IMR-90 (cell line): ENCODE results near the gene ZKSCAN4. TPM values are rescaled to one million over a fixed set of nuclear protein-coding genes. Genes with fewer than 3 reads are reported as not detected.
A peak's percentile ranks its signal among the peaks of the same experiment; 100 is the strongest.

ENCODE experiments used
- ATAC-seq: fragments of 200-7000 bp; cut with Tn5 transposase; 2 replicates; pipeline ENCODE4 v1.9.1; 2020; ENCODE audit warnings: low read depth, mild to moderate bottlenecking, moderate library complexity
- BruUV-seq: library from RNA; stranded (reverse); fragments of 400-500 nt; replicated peaks from 2 replicates; lab custom pipeline; 2021; lab: Mats Ljungman, UMichigan
- CTCF ChIA-PET: fragments of 300-600 bp; formaldehyde crosslinking; extraction: SDS; loops from one replicate; lab custom pipeline; 2021; ENCODE audit warnings: antibody characterized with exemption; lab: Yijun Ruan, JAX
- POLR2A ChIA-PET: fragments of 300-600 bp; sonication (Branson Sonifier 250); formaldehyde crosslinking; loops from one replicate; lab custom pipeline; 2022; ENCODE audit warnings: antibody characterized with exemption; ENCODE audit not compliant: unreplicated experiment; lab: Charles Lee
- DNase-seq: peaks from one replicate; pipeline ENCODE4 v3.0.0; 2013
- H2AFZ ChIP-seq: replicated peaks from 2 replicates; pipeline ENCODE3; 2013; ENCODE audit warnings: low read length, mild to moderate bottlenecking; ENCODE audit not compliant: poor library complexity
- H2AK5ac ChIP-seq: 2 replicates; pipeline ENCODE4 v1.6.1; 2013; ENCODE audit warnings: low read depth, low read length, inconsistent platforms
- H2AK9ac ChIP-seq: replicated peaks from 2 replicates; pipeline ENCODE3; 2013; ENCODE audit warnings: mild to moderate bottlenecking, low read depth, low read length, moderate library complexity; ENCODE audit not compliant: poor library complexity
- H2BK120ac ChIP-seq: 2 replicates; pipeline ENCODE4 v1.6.1; 2013; ENCODE audit warnings: low read depth, low read length, inconsistent platforms
- H2BK15ac ChIP-seq: 3 replicates; pipeline ENCODE4 v1.6.1; 2013; ENCODE audit warnings: low read depth, low read length, inconsistent platforms
- H2BK20ac ChIP-seq: 2 replicates; pipeline ENCODE4 v1.6.1; 2013; ENCODE audit warnings: low read depth, mild to moderate bottlenecking, inconsistent platforms, low read length, moderate library complexity
- H2BK5ac ChIP-seq: 2 replicates; pipeline ENCODE4 v1.6.1; 2013; ENCODE audit warnings: mild to moderate bottlenecking, low read depth, low read length, inconsistent platforms; ENCODE audit not compliant: poor library complexity, severe bottlenecking
- H3K14ac ChIP-seq: replicated peaks from 2 replicates; pipeline ENCODE4 v1.6.1; 2013; ENCODE audit warnings: low read depth, low read length, inconsistent platforms
- H3K18ac ChIP-seq: 2 replicates; pipeline ENCODE4 v1.6.1; 2013; ENCODE audit warnings: low read depth, low read length, control low read depth
- H3K23ac ChIP-seq: 2 replicates; pipeline ENCODE4 v1.6.1; 2013; ENCODE audit warnings: low read depth, low read length, inconsistent platforms
- H3K27ac ChIP-seq: 2 replicates; pipeline ENCODE4 v1.5.1; 2013; ENCODE audit warnings: mild to moderate bottlenecking, control low read depth, low read length; ENCODE audit not compliant: insufficient read depth
- H3K27me3 ChIP-seq: 2 replicates; pipeline ENCODE4 v1.6.1; 2013; ENCODE audit warnings: low read length; ENCODE audit not compliant: control insufficient read depth, insufficient read depth
- H3K36me3 ChIP-seq: 2 replicates; pipeline ENCODE4 v1.6.1; 2013; ENCODE audit warnings: low read length, mixed read lengths; ENCODE audit not compliant: control insufficient read depth, insufficient read depth
- H3K4ac ChIP-seq: 2 replicates; pipeline ENCODE4 v1.6.1; 2013; ENCODE audit warnings: low read depth, low read length, inconsistent platforms
- H3K4me1 ChIP-seq: 2 replicates; pipeline ENCODE4 v1.6.1; 2013; ENCODE audit warnings: low read length, mixed read lengths; ENCODE audit not compliant: control insufficient read depth, insufficient read depth
- H3K4me2 ChIP-seq: 2 replicates; pipeline ENCODE4 v1.6.1; 2013; ENCODE audit warnings: low read depth, mild to moderate bottlenecking, control low read depth, low read length, moderate library complexity
- H3K4me3 ChIP-seq: 2 replicates; pipeline ENCODE4 v1.5.1; 2013; ENCODE audit warnings: low read depth, mild to moderate bottlenecking, control low read depth, low read length, moderate library complexity; ENCODE audit not compliant: insufficient read depth
- H3K56ac ChIP-seq: 2 replicates; pipeline ENCODE4 v1.6.1; 2013; ENCODE audit warnings: low read length, inconsistent platforms; ENCODE audit not compliant: insufficient read depth; ENCODE audit errors: extremely low read depth
- H3K79me1 ChIP-seq, 2 experiments: 2 replicates each; pipeline ENCODE4 v1.6.1; 2013; ENCODE audit warnings: low read length in 2 of 2, inconsistent platforms in 1 of 2, low read depth in 1 of 2
- H3K9ac ChIP-seq: 2 replicates; pipeline ENCODE4 v1.6.1; 2013; ENCODE audit warnings: low read depth, low read length, control low read depth
- H3K9me1 ChIP-seq: 2 replicates; pipeline ENCODE4 v1.6.1; 2013; ENCODE audit warnings: low read length, inconsistent platforms; ENCODE audit not compliant: insufficient read depth
- H3K9me3 ChIP-seq: 2 replicates; pipeline ENCODE4 v1.6.1; 2013; ENCODE audit warnings: low read length; ENCODE audit not compliant: control insufficient read depth, insufficient read depth
- H4K20me1 ChIP-seq: 2 replicates; pipeline ENCODE4 v1.6.1; 2013; ENCODE audit warnings: low read length, inconsistent platforms; ENCODE audit not compliant: insufficient read depth
- H4K5ac ChIP-seq: 2 replicates; pipeline ENCODE4 v1.6.1; 2013; ENCODE audit warnings: mild to moderate bottlenecking, low read depth, low read length, control low read depth
- H4K8ac ChIP-seq, 2 experiments: 2 replicates each; pipeline ENCODE4 v1.6.1; 2013; ENCODE audit warnings: low read depth in 2 of 2, low read length in 2 of 2, control low read depth in 1 of 2, inconsistent platforms in 1 of 2
- H4K91ac ChIP-seq: 2 replicates; pipeline ENCODE4 v1.6.1; 2013; ENCODE audit warnings: low read depth, low read length, inconsistent platforms; ENCODE audit not compliant: insufficient read depth
- CEBPB ChIP-seq: IDR thresholded peaks from 2 replicates; pipeline ENCODE4 v1.6.1; 2012; ENCODE audit warnings: low read depth, low read length, improper control_type of control experiment
- CTCF ChIP-seq: conservative IDR thresholded peaks from 2 replicates; pipeline ENCODE4 v1.5.1; 2012; ENCODE audit warnings: mild to moderate bottlenecking, low read depth, low read length, improper control_type of control experiment
- MAZ ChIP-seq: IDR thresholded peaks from 2 replicates; pipeline ENCODE4 v1.6.1; 2012; ENCODE audit warnings: low read depth, mild to moderate bottlenecking, low read length, improper control_type of control experiment, moderate library complexity, borderline replicate concordance
- MXI1 ChIP-seq: IDR thresholded peaks from 2 replicates; pipeline ENCODE4 v1.6.1; 2012; ENCODE audit warnings: low read depth, mild to moderate bottlenecking, low read length, moderate library complexity, borderline replicate concordance
- POLR2A ChIP-seq: IDR thresholded peaks from 2 replicates; pipeline ENCODE4 v1.6.1; 2012; ENCODE audit warnings: mild to moderate bottlenecking, low read depth, low read length
- RFX5 ChIP-seq: IDR thresholded peaks from 2 replicates; pipeline ENCODE4 v1.8.0; 2012; ENCODE audit warnings: low read depth, mild to moderate bottlenecking, low read length, moderate library complexity
- SMC3 ChIP-seq: fragments of 150-350 bp; IDR thresholded peaks from 2 replicates; pipeline ENCODE4 v1.6.1; 2016; ENCODE audit warnings: low read depth, mild to moderate bottlenecking, antibody characterized with exemption, low read length, moderate library complexity
- USF2 ChIP-seq: fragments of 150-350 bp; IDR thresholded peaks from 2 replicates; pipeline ENCODE4 v1.6.1; 2017; ENCODE audit warnings: mild to moderate bottlenecking, antibody characterized with exemption, low read length, low read depth
- WGBS, 2 experiments: methylation state at CpG; one replicate each; pipeline versions ENCODE4 v1.1.5 to v1.1.7; 2013; ENCODE audit warnings: missing lambda C conversion rate in 2 of 2; ENCODE audit not compliant: insufficient read length in 1 of 2; ENCODE audit errors: extremely low coverage in 2 of 2; 5-methylcytosine and 5-hydroxymethylcytosine counted together
- dilution Hi-C: fragments of 300-500 bp; cut with HindIII; formaldehyde crosslinking; loops from one replicate; pipeline ENCODE4 v1.14.3; 2018; ENCODE audit warnings: low sequenced_read_pairs; ENCODE audit not compliant: unreplicated experiment
- in situ Hi-C: fragments of 300-500 bp; cut with MboI; formaldehyde crosslinking; loops from 3 replicates; pipeline ENCODE4 v1.14.3; 2019; ENCODE audit warnings: low sequenced_read_pairs, inconsistent platforms, mixed read lengths
- intact Hi-C: fragments of 100-400 bp; cut with micrococcal nuclease; formaldehyde crosslinking; loops from 2 replicates; pipeline ENCODE4 v1.10.0; 2022
- polyA plus RNA-seq, 3 experiments: library from polyadenylated mRNA; depleted of rRNA; stranded (reverse); fragments of >200 nt; gene quantifications; 2 replicates each; pipeline ENCODE4 v1.2.3, GENCODE V29; 2012; ENCODE audit warnings: low replicate concordance in 1 of 3
- total RNA-seq: library from RNA; depleted of rRNA; stranded (reverse); fragments of >200 nt; gene quantifications from 2 replicates; pipeline ENCODE4 v1.2.3, GENCODE V29; 2012

ZKSCAN4 gene
- total and polyA plus RNA-seq, 2 of the 4 experiments (the other 2 are of a cell fraction) = 2.4 to 5.7 TPM

DNA sequence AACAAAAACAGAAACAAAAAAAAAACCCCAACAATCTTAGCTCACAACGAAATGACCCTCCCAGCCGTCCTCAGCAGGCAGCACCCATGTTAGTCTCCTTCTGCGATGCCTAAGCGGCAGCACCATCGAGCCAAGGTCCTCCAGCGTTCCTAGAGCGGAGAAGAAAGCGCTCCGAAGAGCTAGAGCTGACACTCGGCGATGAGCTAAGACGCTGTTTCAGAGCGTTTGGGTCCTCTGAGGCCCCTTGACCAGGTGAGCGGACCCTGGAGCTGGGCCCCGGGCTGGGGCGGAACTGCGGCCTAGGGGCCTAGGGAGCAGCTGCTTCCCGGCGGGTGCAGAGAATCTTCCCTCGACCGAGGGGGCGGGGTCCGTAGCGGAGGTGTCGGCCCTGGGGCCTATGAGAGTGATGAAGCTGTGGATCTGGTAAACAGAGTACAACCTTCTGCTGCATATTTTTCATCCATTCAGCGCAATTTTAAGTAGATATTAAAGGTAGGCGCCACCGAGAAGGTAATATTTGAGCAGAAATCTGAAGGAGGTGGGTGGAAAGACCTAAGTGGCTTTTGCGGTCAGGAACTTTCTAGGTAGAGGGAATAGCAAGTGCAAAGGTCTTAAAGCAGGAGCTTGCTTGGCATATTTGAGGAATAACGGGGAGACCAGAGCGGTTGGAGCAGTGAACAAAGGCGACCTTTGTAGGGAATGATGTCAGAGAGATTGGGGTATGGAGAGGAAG is 15.1 kb upstream of the ZKSCAN4 start, which contains the start of gene ZSCAN26:
ZSCAN26 (plus strand) TSS at position 182 of the 733 bp plus-strand sequence. CDS start 4,777 bp downstream, outside the sequence.
- peak within 1 kb of the TSS; percentile 92 for H2AFZ ChIP-seq
- in situ Hi-C loops = no loop called here
- H3K9me1 ChIP-seq = peaks cover 3% of the 10 kb centered on the region
- H3K18ac ChIP-seq = peak within 1 kb of the TSS; percentile 80
- peak within 1 kb of the TSS; percentile 72 for H3K4me3 ChIP-seq
- no peak within 1 kb of the TSS; the same call in 1 of the 2 replicates for H2BK20ac ChIP-seq
- DNase-seq = peak; percentile 89
- ChIA-PET CTCF (interaction anchor here (0.6 to 1.8 kb wide), 3 partner anchors 89 to 1471 kb away, joined by 3 to 11 read pairs (median 3); no protein-coding TSS in a partner anchor), POLR2A (interaction anchor here (0.9 to 1.5 kb wide), 3 partner anchors 15 to 131 kb away, joined by 3 to 6 read pairs (median 6); partner anchors contain the start of gene ZKSCAN4)
- no peaks in the 10 kb centered on the region for H3K4me1 ChIP-seq
- H2BK15ac ChIP-seq = 0 out of 3 replicates have a peak within 1 kb of the TSS, but pooled peaks have one; percentile 12
- H3K27ac ChIP-seq = peak within 1 kb of the TSS; percentile 95
- peak within 1 kb of the TSS; percentile 83 for H3K23ac ChIP-seq
- H3K56ac ChIP-seq = peak within 1 kb of the TSS; percentile 80
- no peaks in the 10 kb centered on the region for H3K9me3 ChIP-seq
- no peaks in the 10 kb centered on the region for H3K27me3 ChIP-seq
- peak within 1 kb of the TSS; percentile 85 for H2BK5ac ChIP-seq
- H4K91ac ChIP-seq = peak within 1 kb of the TSS; percentile 87
- peak within 1 kb of the TSS; percentile 86 for H3K14ac ChIP-seq
- H3K9ac ChIP-seq = peak within 1 kb of the TSS; percentile 92
- dilution Hi-C loops = no loop called here
- no TSS peak for BruUV-seq
- no peaks in the 10 kb centered on the region for H4K20me1 ChIP-seq
- peak within 1 kb of the TSS; percentile 49 for H2AK9ac ChIP-seq
- WGBS, 2 experiments = 0% methylated on average over 10 of the region's 32 CpGs; no CpG with 5 or more reads in 1 of the 2 experiments
- intact Hi-C loops = loop anchor here (1.0 to 5.0 kb wide), 3 partner anchors 15 to 130 kb away; partner anchors contain the start of genes ZKSCAN4 and ZSCAN31
- ATAC-seq = peak; percentile 92
- peak within 1 kb of the TSS; percentile 59 for H2BK120ac ChIP-seq
- TF ChIP-seq RFX5 (no peak), CEBPB (no peak), POLR2A (peak; percentile 59; the same call in 1 of the 2 replicates), MAZ (peak; percentile 59; the same call in 1 of the 2 replicates), CTCF (no peak), SMC3 (no peak), USF2 (no peak), MXI1 (no peak)
- H3K4ac ChIP-seq = peak within 1 kb of the TSS; percentile 84
- H3K4me2 ChIP-seq = peak within 1 kb of the TSS; percentile 99
- 0 out of 2 replicates have a peak within 1 kb of the TSS, but pooled peaks have one; percentile 41 for H2AK5ac ChIP-seq
- peaks cover 10 to 30% of the 10 kb centered on the region in 2 experiments for H3K79me1 ChIP-seq
- H4K5ac ChIP-seq = peak within 1 kb of the TSS; percentile 86
- H4K8ac ChIP-seq = peak within 1 kb of the TSS; percentile 60 to 85
- H3K36me3 ChIP-seq = peaks cover 5% of the 10 kb centered on the region; the same call in 1 of the 2 replicates
